HG03196 (cell line): ENCODE measurements around the gene SBF2.
"Not testable (repeated sequence)": the region's sequence is repeated elsewhere in the genome, so short reads cannot be mapped to it uniquely, and the experiment has no call there.

Experiments
- ATAC-seq: cut with Tn5 transposase; IDR thresholded peaks from one replicate; pipeline ENCODE4 v1.9.1; 2021; ENCODE audit not compliant: unreplicated experiment

SBF2 gene

DNA sequence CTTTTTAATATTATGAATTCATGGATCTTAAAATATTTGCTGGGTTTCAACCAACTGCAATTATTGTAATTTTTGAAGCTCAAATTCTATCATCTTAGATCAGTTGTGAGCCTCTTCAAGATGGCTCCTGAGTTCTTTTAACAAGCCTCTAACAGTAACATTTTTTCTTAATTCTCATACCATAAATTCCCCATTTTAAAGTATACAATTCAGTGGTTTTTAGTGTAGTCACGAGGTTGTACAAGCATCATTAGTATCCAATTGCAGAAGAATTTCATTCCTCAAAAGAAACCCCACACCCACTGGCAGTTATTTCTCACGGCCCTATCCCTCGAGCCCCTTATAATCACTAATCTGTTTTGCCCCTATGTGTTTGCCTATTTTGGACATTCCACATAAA is 270.8 kb downstream of the SBF2 start:
- no peak for ATAC-seq

DNA sequence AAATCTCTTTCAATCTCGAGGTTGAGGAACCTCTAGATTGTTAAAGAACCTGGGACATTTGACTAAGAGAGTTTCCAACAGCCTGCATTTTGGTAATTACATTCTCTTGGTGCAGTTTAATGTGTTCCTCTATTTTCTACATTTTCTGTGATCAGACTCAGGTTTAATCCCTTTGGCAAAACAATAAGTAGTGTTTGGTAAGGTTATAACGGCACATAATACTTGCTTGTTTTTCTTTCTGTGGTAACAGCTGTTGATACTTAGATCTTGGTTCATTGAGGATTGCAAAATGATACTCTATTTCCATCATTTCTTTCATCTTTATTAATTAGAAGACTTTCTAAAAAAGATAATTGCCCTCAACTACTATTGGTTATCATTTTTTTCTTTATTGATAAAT is 271.3 kb downstream of the SBF2 start:
- ATAC-seq, result no peak

DNA sequence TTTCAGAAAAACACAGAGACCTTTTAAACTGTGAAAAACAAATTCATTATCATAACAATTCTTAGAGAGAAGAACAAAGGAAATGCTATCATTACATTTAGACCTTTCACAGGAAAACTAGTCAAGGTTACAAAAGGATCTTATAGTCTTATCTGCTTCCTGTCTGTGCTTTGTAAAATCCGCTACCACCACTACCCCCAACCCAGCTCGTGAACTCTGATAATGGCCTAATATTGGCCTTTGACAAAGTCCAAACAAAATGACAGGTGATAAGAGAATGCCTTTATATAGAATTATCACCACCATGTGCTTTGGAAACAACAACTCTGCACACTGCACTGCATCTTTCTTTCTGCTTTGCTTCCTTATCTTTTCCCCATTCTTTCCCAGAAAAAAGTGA is 272.5 kb downstream of the SBF2 start:
- ATAC-seq, result no peak

DNA sequence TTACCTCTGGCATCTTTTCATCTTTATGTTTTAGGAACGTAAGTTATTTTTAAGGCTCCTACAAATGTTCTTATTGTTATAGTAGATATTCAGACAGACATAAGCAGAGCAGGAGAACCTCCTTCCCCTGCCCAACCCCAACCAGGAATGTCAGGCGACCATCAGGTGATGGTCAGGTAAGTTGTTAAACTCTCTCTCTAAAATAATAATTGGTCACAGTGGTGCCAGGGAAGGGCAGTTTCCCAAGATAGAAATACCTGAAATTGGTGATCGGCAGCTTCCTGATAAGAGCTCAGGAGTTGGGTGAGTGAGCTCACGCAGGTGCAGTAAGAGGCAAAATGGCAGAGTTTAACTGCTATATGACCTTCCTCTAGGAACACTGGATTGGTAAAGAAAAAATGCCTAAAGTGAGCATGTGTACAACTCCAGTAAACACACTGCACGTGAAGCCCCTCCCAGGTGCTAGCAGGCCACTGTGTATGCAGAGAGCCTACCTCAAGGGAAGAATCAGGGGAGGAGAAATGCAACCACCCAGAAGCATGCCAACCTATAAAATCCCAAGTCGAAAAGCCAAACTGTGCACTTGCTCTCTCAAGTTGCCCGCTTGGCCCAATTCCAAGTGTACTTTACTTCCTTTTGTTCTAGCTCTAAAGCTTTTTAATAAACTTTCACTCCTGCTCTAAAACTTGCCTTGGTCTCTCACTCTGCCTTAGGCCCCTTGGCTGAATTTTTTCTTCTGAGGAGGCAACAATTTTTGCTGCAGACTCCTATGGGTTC is 273.9 kb downstream of the SBF2 start:
- ATAC-seq, result no peak

DNA sequence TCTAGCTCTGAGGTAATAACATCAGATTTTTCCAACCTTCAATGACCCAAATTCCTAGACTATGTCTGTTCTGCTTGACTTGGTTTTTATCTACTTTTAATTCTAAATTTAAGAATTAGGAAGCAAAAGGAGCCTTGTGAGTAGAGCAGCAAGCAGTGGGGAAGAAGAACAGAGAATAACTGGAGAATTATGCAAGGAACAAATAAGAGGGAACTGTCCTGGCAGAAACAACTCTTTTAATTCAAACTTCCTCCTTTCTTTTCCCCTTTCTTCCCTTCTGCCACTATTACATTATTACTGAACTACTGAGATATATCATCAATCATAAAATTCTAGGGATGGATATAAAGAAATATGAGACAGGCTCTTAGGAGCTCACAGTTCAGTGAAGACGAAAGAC is 276.1 kb downstream of the SBF2 start:
- no peak for ATAC-seq

DNA sequence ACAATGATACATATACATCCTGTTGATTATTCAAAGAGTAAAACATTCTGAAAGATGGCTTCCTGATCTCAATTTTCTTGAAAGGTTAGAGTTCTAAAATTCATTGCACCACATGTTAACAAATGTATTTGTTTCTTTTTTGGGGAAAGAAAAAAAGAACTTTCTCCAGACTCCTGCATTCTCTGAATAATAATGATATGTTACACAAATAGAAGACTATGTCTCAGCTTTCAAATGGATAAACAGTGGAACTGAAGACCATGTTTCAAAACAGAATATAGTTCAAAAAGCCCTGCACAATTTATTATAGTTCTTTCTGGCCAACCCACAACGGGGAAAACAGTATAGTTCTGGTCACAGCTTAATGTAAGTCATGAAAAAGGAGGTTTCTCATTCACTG is 277.0 kb downstream of the SBF2 start:
- ATAC-seq, result no peak

DNA sequence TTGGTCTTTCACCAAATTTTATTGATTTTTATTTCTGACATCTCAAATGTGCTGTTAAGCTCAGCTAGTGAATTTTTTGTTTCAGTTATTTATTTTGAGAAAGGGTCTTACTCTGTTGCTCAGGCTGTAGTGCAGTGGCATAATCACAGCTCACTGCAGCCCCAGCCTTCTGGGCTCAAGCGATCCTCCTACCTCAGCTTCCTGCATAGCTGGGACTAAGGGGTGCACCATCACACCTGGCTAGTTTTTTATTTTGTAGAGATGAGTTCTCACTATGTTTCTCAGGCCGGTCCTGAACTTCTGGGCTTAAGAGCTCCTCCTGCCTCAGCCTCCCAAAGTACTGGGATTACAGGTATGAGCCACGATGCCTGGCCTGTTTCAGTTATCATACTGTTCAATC is 282.0 kb downstream of the SBF2 start:
- ATAC-seq, result no peak

DNA sequence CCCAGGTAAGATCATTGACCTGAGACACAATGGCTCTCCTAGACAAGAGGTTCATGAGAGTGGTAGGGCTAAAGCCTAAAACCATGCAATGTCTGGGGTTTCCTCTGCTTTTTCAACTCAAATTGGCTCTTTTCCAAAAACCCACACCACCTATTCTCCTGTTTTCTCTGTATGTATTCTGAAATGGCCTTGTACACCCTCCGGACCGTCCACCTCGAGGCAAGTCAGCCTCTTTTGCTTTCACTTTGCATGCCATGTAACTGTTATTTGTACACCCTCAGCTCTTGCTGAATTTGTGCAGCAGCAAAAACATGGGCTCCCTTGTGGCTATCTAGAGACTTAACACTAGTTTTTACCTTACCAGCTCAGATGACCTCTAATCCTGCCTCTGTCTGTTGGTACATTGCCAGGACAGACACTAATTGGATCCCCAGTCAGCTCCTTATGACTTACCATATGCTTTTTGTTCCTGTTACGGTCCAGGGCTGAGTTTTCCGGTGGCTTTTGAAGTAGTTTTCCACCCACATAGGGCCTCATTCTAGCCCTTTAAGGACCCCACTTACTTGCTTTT is 288.0 kb downstream of the SBF2 start:
- ATAC-seq, result no peak

DNA sequence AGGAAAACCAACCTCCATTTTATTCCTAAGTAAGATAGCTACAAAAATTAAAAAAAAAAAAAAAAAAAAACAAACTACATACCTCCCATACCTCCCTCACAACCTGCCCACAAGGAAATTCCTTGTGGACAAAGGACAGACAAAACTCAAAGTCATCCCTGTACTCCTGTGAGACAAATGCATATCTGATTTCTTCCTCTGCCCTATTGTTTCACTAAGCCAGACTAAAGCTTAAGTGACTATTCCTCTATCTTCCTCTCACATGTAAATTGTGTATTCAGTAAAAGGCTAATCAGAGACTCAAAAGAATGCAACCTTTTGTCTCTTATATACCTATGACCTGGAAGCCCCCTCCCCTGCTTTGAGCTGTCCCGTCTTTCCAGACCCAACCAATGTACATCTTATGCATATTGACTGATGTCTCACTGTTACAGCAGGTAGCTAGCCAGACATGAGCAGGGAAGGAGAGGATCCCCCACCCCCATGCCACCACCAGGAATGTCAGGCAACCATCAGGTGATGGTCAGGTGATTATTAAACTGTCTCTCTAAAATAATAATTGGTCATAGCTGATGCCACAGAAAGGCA is 289.4 kb downstream of the SBF2 start:
- ATAC-seq, result no peak

DNA sequence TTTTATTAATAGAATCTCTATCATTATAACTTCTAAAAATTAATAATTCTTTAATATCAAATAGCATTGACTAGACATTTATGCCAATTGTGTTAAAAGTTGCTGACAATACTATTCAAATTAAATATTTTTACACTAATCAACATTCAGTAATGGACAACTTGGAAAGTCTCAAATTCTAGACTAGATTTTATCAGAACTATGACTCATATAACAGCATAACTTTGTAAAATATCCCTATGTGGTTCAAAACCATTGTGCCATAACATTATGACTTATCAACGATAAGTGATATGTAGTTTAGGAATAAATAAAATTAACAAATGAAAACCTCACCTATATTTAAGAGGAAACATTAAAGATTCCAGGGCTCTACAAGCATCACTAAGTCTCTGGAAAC is 291.8 kb downstream of the SBF2 start:
- no peak for ATAC-seq

DNA sequence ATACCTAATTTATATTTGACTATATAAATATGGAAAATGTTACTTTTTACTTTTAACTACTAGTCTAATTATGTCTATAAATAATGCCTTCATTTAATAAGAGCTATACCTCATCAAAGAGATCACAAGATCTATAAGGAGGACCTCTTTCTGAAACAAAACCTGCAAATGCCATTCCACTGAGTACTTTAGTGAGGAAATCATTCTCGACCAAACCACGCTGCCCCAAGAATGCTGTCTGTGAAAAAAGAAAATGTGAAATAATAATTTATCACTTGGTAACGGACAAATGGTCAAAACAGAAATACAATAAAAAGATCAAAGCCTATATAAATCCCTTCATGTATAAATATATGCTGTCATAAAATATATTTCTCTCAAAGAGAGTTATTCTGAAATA is 301.7 kb downstream of the SBF2 start:
- no peak for ATAC-seq

DNA sequence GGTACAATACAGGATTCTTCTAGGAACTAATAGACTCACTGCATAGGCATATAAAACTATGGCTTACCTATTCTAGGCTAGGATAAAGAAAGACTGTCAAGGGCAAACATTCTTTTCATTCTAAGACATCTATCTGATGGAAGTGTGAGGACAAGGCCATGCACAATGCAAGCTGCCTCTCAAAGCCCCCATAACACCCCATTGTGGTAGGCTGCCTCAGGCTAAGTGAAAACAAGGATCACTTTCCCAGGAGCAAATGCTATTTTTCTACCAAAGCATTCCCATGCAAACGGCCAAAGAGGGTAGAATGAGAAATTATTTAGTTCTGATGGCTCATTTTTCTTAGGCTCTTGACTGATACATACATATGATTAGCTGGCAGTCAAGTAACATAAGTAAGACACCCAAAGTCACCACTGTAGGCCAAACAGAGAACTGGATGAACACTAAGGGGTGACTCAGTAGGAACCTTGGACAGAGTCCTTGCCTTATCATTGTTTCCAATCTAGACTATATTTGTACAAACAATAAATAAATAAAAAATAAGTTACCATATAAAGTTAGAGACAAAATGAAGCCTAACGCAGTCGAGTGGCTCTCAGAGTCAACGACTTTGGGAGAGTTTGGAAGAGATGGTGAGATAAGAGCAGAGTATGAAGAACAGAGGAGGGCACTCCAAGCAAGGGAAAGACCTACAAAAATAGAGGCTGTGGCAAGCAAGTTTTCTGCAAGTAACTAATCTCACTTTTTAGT is 303.6 kb downstream of the SBF2 start:
- ATAC-seq, result no peak

DNA sequence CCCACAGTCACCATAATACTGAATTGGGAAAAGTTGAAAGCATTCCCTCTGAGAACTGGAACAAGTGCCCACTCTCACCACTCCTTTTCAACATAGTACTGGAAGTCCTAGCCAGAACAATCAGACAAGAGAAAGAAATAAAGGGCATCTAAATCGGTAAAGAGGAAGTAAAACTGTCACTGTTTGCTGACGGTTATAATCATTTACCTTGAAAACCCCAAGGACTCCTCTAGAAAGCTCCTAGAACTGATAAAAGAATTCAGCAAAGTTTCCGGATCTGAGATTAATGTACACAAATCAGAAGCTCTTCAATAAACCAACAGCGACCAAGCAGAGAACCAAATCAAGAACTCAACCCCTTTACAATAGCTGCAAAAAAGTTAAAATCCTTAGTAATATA is 306.7 kb downstream of the SBF2 start:
- ATAC-seq, result not testable (repeated sequence)

DNA sequence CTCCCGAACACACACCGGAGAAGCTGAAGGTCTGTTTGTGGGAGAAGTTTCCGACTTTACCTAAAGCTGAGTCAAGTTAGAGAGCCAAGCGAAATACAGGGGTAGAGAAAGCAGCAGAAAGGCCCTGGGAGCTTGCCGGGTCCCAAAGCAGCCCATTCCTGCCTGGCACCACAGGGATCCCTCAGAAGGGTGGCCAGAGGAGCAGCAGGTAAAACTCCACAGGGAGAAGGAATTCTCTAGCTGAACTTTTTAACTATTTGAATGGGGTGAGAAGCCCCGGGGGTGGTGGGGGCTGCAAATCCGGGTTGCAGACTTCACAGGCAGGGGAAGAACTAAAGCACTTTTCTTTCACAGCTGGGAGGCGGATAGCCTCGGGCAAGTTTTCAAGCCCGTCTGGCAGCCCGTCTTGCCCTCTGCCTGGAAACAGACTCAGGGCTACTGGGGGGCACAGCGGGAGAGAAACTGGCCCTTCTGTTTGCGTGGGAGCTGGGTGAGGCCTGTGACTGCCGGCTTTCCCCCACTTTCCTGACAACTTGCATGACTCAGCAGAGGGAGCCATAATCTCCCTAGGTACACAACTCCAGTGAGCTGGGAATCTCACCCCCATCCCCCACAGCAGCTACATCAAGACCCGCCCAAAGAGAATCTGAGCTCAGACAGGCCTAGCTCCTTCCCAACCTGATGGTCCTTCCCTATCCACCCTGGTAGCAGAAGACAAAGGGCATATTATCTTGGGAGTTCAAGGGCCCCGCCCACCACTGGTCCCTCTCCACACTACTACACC is 311.0 kb downstream of the SBF2 start:
- no peak for ATAC-seq

DNA sequence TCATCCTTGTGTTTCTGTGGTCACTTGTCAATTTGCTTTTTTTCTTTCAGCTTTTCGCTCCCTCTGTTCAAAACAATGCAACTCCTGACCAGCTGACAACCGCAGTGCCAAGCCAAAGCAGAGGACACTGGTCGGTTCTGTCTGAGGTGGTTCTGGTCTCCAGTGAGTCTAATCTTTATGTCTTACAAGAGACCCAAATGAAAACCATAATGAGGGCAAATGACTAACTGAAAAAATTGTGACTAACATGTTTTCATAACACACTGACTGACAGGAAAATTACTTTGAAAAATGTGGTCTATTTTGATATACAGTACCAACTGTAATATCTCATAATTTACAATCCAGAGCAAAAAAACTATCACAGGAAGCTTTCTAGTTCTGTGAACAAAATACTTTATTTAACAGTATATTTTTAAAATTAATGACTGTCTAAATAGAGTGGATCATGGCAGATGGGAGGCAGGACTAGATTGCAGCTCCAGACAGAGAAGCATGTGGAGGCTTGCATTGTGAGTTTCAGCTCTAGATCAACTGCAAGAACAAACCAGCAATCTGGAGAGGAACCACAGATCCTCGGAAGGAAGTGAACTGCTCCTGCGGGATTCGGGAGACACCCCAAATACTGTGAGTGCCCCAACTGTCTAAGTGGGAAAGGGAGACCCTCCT is 311.8 kb downstream of the SBF2 start:
- ATAC-seq, result no peak

DNA sequence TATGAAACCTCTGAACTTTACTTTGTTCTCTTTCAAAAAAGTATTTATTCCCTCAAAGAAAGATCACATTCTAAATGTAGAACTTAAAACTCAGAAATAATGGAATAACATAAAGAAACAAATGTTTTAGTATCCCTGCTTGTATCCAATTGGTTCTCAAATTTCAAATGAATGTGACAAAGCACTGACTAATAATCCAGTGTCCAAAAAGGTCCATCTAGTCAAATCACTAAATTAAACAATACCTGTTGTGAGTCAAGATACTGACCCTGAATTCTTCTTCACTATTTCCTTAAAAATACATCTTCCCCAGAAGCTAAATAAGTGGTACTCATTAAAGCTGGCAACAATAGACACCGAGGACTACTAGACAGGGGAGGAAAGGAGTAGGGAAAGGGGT is 313.1 kb downstream of the SBF2 start:
- ATAC-seq, result no peak

DNA sequence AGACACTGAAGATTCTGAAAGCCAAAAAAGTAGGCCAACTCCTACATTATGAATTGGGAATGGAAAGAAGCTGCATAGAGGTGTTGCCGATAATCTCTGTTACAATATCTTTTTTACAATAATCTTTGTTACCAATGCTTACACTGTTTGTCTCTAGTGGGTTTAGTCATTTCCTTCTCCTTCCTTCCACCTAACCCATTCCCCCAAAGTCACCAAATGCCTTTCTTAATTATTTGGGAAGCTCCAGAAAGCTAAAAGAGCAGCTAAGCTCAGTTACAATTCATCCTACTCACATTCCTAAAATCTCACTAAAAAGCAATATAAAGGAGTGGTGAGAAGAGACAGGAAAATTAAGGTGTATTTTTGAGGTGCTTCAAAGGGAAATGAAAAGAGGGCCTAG is 316.5 kb downstream of the SBF2 start:
- ATAC-seq, result no peak

DNA sequence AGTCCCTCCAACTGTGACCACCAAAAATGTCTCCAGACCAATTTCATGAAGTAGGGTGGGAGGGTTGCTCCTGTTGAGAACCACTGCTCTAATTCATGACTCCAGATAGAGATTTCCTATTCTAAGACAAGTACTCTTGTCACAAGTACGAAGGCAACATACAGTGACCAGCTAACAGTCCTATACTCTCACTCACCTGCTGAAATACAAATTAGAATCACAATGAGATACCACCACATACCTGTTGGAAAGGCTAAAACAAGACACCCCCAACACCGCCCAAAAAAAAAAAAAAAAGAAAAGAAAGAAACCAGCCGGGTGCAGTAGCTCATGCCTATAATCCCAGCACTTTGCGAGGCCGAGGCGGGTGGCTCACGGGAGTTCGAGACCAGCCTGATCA is 319.6 kb downstream of the SBF2 start:
- no peak for ATAC-seq

DNA sequence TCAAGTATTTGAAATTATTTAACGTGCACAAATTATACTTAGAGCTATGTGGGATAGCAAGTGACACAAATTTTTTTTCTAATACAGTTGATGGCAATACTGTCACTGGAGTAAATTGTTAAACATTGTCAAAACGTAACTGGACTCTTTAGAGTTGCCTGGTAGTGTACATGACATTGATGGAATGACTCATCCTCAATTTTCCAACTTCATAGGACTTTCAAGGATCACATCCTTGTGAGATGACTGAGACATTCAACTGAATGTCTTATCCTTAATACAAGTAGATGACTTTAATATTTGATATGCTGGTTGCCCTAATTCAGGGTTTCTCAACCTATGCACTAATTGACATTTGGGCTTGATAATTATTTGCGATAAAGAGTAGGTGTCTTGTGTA is 320.1 kb downstream of the SBF2 start:
- no peak for ATAC-seq

DNA sequence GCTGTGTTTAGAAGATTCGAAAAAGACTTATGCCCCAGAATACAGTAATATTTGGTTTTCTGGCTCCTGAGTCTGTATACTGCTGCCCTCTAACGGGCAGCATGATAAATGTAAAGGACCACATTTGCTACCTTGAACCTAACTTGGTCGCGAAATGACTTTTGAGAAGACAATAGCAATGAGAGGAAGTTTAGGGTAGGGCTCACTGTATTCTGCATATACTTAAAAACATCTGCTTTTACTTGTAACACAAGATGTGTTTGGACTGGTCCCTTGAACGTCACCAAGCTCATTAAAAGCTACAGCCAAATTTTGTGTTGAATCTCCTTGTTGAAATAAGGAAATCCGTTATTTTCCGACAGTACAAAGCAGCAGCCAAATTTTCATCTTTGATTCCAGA is 321.0 kb downstream of the SBF2 start:
- no peak for ATAC-seq

DNA sequence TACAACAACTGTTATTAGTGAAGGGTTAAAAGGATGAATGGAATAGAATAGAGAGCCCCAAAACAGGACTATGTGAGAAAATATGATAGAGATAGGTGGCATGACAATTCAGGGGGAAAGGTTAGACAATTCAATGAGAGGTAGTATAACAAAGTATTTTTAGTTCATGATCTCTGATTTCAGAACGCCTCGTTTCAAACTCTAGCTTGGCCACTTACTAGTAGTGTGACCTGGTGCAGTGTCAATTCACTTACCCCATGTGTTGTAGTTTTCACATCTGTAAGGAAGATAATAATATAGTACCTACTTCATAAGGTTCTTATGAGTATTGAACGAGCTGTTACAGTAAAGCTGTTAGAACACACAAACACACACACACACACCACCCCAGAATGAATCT is 322.1 kb downstream of the SBF2 start:
- ATAC-seq, result no peak
